Keratinocyte (primary cell): ENCODE data around the gene SLC4A1AP. TPM values are rescaled to one million over a fixed set of nuclear protein-coding genes. Genes with fewer than 3 reads are reported as not detected.

Source experiments
- DNase-seq: peaks from one replicate; pipeline ENCODE4 v3.0.0-alpha.2; 2011; ENCODE audit warnings: low read depth, missing footprints, low spot score
- FAIRE-seq: peaks from 2 replicates; lab custom pipeline; 2011; peaks lifted over from hg19 to GRCh38; lab: Jason Lieb, UNC
- H2AFZ ChIP-seq: 2 replicates; pipeline ENCODE4 v1.6.0; 2012; ENCODE audit warnings: low read length, control low read depth, inconsistent platforms; ENCODE audit not compliant: control insufficient read depth
- H3K27ac ChIP-seq: 2 replicates; pipeline ENCODE4 v1.5.1; 2011; ENCODE audit warnings: low read length; ENCODE audit not compliant: control insufficient read depth, insufficient read depth
- H3K27me3 ChIP-seq: 3 replicates; pipeline ENCODE4 v1.6.0; 2011; ENCODE audit warnings: low read length; ENCODE audit not compliant: control insufficient read depth, insufficient read depth; ENCODE audit errors: extremely low read depth
- H3K36me3 ChIP-seq, 2 experiments: 2 replicates in 1 of 2; 3 replicates in 1 of 2; pipeline ENCODE4 v1.5.1; 2011; ENCODE audit warnings: low read length in 2 of 2, mild to moderate bottlenecking in 1 of 2; ENCODE audit not compliant: control insufficient read depth in 2 of 2, insufficient read depth in 2 of 2; ENCODE audit errors: extremely low read depth in 1 of 2
- H3K4me1 ChIP-seq: 3 replicates; pipeline ENCODE4 v1.5.1; 2011; ENCODE audit warnings: low read length; ENCODE audit not compliant: control insufficient read depth, insufficient read depth; ENCODE audit errors: extremely low read depth
- H3K4me2 ChIP-seq: 3 replicates; pipeline ENCODE4 v1.6.0; 2011; ENCODE audit warnings: low read depth, low read length; ENCODE audit not compliant: control insufficient read depth, insufficient read depth; ENCODE audit errors: extremely low read depth
- H3K4me3 ChIP-seq, 3 experiments: fragments of 200-600 bp in 1 of 3; sonication (generic) in 1 of 3; 2 replicates in 2 of 3; 3 replicates in 1 of 3; pipeline ENCODE4 v1.5.1; 2011 to 2016; ENCODE audit warnings: low read length in 3 of 3, mild to moderate bottlenecking in 3 of 3, control low read depth in 2 of 3, inconsistent platforms in 1 of 3, low read depth in 1 of 3, mixed read lengths in 1 of 3, mixed run types in 1 of 3, moderate library complexity in 1 of 3; ENCODE audit not compliant: control insufficient read depth in 2 of 3, insufficient read depth in 2 of 3; ENCODE audit errors: extremely low read depth in 1 of 3
- H3K79me2 ChIP-seq: 2 replicates; pipeline ENCODE4 v1.6.0; 2012; ENCODE audit warnings: low read length; ENCODE audit not compliant: control insufficient read depth, insufficient read depth
- H3K9ac ChIP-seq: 3 replicates; pipeline ENCODE4 v1.6.0; 2011; ENCODE audit warnings: low read length; ENCODE audit not compliant: control insufficient read depth, insufficient read depth; ENCODE audit errors: extremely low read depth
- H3K9me1 ChIP-seq: 3 replicates; pipeline ENCODE4 v1.6.0; 2011; ENCODE audit warnings: low read length; ENCODE audit not compliant: control insufficient read depth, insufficient read depth; ENCODE audit errors: extremely low read depth
- H3K9me3 ChIP-seq: 2 replicates; pipeline ENCODE4 v1.5.1; 2012; ENCODE audit warnings: low read depth, low read length; ENCODE audit not compliant: control insufficient read depth
- H4K20me1 ChIP-seq: 3 replicates; pipeline ENCODE4 v1.6.0; 2011; ENCODE audit warnings: low read length; ENCODE audit not compliant: control insufficient read depth, insufficient read depth; ENCODE audit errors: extremely low read depth
- CTCF ChIP-seq, 3 experiments: IDR thresholded peaks in 1 of 3; conservative IDR thresholded peaks in 1 of 3; optimal IDR thresholded peaks in 1 of 3; 2 replicates in 2 of 3; 3 replicates in 1 of 3; pipeline versions ENCODE3 to v1.5.1; 2011; ENCODE audit warnings: low read length in 3 of 3, mild to moderate bottlenecking in 3 of 3, moderate library complexity in 2 of 3, control low read depth in 1 of 3, inconsistent platforms in 1 of 3; ENCODE audit not compliant: insufficient read depth in 2 of 3; ENCODE audit errors: extremely low read depth in 1 of 3
- EZH2 ChIP-seq: IDR thresholded peaks from one replicate; pipeline ENCODE4 v1.6.1; 2012; ENCODE audit warnings: inconsistent platforms, mild to moderate bottlenecking, low read length, moderate library complexity
- dilution Hi-C: fragments of 300-500 bp; cut with MboI; formaldehyde crosslinking; loops from one replicate; pipeline ENCODE4 v1.7.0; 2020; ENCODE audit warnings: low sequenced_read_pairs; ENCODE audit not compliant: extremely low pct_ligation_motif_present
- polyA plus RNA-seq, 5 experiments: library from polyadenylated mRNA; depleted of rRNA in 3 of 5; stranded (reverse) in 3 of 5; stranded (forward) in 1 of 5; unstranded in 1 of 5; fragments of >200 nt; gene quantifications; 1 replicate in 1 of 5; 2 replicates in 3 of 5; 3 replicates in 1 of 5; pipeline versions ENCODE4 v1.2.1 to v1.2.3, GENCODE V29; 2011 to 2012; ENCODE audit warnings: missing spikeins in 2 of 5, low read depth in 1 of 5, low replicate concordance in 1 of 5

Gene SLC4A1AP
- polyA plus RNA-seq, 1 donor (not counting 4 experiments of a cell fraction or from before 2014, with no cell fraction given): 17.0 TPM

- Histone ChIP-seq H3K9ac (no peak overlapping the region), H3K4me1 (peaks cover 14% of the 10 kb centered on the region), H2AFZ (no peak overlapping the region), H3K36me3 (no peaks in the 10 kb centered on the region), H3K27ac (no peak overlapping the region), H3K79me2 (no peaks in the 10 kb centered on the region), H3K9me3 (no peaks in the 10 kb centered on the region), H3K27me3 (no peaks in the 10 kb centered on the region), H3K9me1 (no peaks in the 10 kb centered on the region), H3K4me2 (no peak overlapping the region), H4K20me1 (no peaks in the 10 kb centered on the region), H3K4me3 (no peak overlapping the region)
- DNase-seq (no peak), FAIRE-seq (no peak)
- TF ChIP-seq CTCF (optimal IDR thresholded peaks at IDR 0.05 in 1 of 3, IDR thresholded peaks at IDR 0.05 in 1 of 3, conservative IDR thresholded peaks at IDR 0.05 in 1 of 3; ENCODE audit: extremely low read depth in 1 of 3, insufficient read depth in 2 of 3, low read length in 3 of 3): no peak
- TF ChIP-seq EZH2: no peak
- dilution Hi-C loops: no loop called here
Measured at GRCh38 chr2:27724905-27725701, 61.4 kb downstream of the SLC4A1AP start.

- dilution Hi-C loops: no loop called here
- Histone ChIP-seq H3K36me3 (no peaks in the 10 kb centered on the region), H3K27me3 (no peaks in the 10 kb centered on the region), H3K4me1 (peaks cover 22% of the 10 kb centered on the region), H3K27ac (no peak overlapping the region), H3K4me2 (no peak overlapping the region), H3K79me2 (no peaks in the 10 kb centered on the region), H3K4me3 (no peak overlapping the region), H2AFZ (no peak overlapping the region), H3K9me3 (no peaks in the 10 kb centered on the region), H4K20me1 (no peaks in the 10 kb centered on the region), H3K9ac (no peak overlapping the region), H3K9me1 (no peaks in the 10 kb centered on the region)
- FAIRE-seq: no peak
- no peak for DNase-seq
- TF ChIP-seq CTCF (optimal IDR thresholded peaks at IDR 0.05 in 1 of 3, IDR thresholded peaks at IDR 0.05 in 1 of 3, conservative IDR thresholded peaks at IDR 0.05 in 1 of 3; ENCODE audit: extremely low read depth in 1 of 3, insufficient read depth in 2 of 3, low read length in 3 of 3): no peak
- no peak for TF ChIP-seq EZH2
Measured at GRCh38 chr2:27727257-27727656, 63.6 kb downstream of the SLC4A1AP start.
